ENCODE results near the gene NRXN2. TPM values are rescaled to one million over a fixed set of nuclear protein-coding genes. Genes with fewer than 3 reads are reported as not detected.

Gene NRXN2
- polyA plus RNA-seq, 4 donors = 0.45 to 8.9 (median 2.7) TPM

DNA sequence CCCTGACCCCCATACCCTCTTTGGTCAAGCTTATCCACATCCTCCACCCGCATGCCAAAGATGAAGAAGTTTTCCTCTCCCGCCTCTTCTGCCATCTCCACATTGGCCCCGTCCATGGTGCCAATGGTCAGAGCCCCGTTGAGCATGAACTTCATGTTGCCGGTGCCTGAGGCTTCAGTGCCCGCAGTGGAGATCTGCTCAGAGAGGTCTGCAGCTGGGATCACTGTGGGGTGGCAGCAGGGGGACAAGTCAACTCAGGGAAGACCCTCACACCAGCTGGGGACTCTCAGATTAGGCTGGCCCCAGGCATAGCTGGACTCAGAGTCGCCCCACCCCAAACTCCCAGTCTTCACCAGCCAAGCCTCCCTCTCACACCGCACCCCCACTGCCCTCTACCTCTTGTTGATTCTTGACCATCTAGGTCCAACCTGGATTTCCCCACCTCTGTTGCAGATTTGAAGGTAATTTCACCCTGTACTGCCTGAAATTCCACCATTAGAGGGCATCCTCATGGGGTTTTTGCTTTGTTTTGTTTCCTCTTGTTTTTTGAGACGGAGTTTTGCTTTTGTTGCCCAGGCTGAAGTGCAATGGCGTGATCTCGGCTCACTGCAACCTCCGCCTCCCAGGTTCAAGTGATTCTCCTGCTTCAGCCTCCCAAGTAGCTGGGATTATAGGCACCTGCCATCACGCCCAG, 27.5 kb upstream of the NRXN2 start:
- no peak for DNase-seq
- no peak for FAIRE-seq
- Histone ChIP-seq H3K4me3 (ENCODE audit: low read depth in 1 of 3, low read length in 3 of 3) (no peak overlapping the region), H3K36me3 (ENCODE audit: control insufficient read depth in 3 of 3, insufficient read depth in 2 of 3, low read depth in 1 of 3, low read length in 3 of 3) (peaks cover 0 to 4% (median 0%) of the 10 kb centered on the region in 3 donors), H3K9me3 (ENCODE audit: control insufficient read depth in 2 of 2, insufficient read depth in 1 of 2, low read depth in 1 of 2, low read length in 1 of 2) (no peaks in the 10 kb centered on the region), H3K27me3 (ENCODE audit: control insufficient read depth in 3 of 3, insufficient read depth in 3 of 3, low read length in 3 of 3) (peaks cover 0 to 24% (median 0%) of the 10 kb centered on the region in 3 donors), H3K27ac (ENCODE audit: low read depth in 1 of 3, low read length in 2 of 3) (no peak overlapping the region), H3K4me1 (ENCODE audit: control insufficient read depth in 3 of 3, insufficient read depth in 2 of 3, low read depth in 1 of 3, low read length in 2 of 3) (peaks cover 0 to 5% (median 0%) of the 10 kb centered on the region in 3 donors)
- WGBS, 3 donors = 90 to 93% (median 92%) methylated on average over 13 of the region's 13 CpGs

DNA sequence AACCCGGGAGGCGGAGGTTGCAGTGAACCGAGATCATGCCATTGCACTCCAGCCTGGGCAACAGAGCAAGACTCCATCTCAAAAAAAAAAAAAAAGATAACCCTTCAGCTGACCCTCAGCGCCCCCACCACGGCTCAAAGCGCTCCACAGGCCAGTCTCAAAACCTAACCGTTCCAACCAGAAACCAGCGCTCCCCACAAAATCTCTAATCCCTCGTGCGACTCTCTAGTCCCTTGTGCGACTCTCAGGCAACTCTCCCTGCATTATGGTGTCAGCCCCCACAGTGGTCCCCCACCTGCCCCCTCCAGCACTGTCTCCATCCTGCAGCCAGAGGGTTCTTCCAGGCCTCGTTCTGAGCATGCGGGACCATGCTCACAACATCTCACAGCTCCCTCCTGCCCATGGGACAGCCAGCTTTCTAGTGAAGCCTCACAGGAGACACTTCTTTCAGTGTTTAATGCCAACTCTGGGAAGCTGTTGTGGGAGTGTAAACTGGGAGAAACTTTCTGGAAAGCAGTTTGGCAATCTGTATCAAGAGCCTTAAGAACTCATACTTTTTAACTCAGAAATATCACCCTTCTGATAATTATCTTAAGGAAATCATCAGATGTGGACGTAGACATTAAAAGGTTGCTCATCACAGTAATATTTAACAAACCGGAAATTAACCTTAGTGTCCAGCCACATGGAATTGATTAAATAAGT, 25.1 kb upstream of the NRXN2 start:
- Histone ChIP-seq H3K36me3 (ENCODE audit: control insufficient read depth in 3 of 3, insufficient read depth in 2 of 3, low read depth in 1 of 3, low read length in 3 of 3) (peaks cover 0 to 4% (median 0%) of the 10 kb centered on the region in 3 donors), H3K9me3 (ENCODE audit: control insufficient read depth in 2 of 2, insufficient read depth in 1 of 2, low read depth in 1 of 2, low read length in 1 of 2) (no peaks in the 10 kb centered on the region), H3K27me3 (ENCODE audit: control insufficient read depth in 3 of 3, insufficient read depth in 3 of 3, low read length in 3 of 3) (peaks cover 0 to 44% (median 0%) of the 10 kb centered on the region in 3 donors), H3K27ac (ENCODE audit: low read depth in 1 of 3, low read length in 2 of 3) (no peak overlapping the region), H3K4me3 (ENCODE audit: low read depth in 1 of 3, low read length in 3 of 3) (no peak overlapping the region), H3K4me1 (ENCODE audit: control insufficient read depth in 3 of 3, insufficient read depth in 2 of 3, low read depth in 1 of 3, low read length in 2 of 3) (peaks cover 0 to 19% (median 0%) of the 10 kb centered on the region in 3 donors)
- 85 to 91% (median 90%) methylated on average over 15 of the region's 15 CpGs for WGBS, 3 donors
- FAIRE-seq (no peak), DNase-seq (no peak)

DNA sequence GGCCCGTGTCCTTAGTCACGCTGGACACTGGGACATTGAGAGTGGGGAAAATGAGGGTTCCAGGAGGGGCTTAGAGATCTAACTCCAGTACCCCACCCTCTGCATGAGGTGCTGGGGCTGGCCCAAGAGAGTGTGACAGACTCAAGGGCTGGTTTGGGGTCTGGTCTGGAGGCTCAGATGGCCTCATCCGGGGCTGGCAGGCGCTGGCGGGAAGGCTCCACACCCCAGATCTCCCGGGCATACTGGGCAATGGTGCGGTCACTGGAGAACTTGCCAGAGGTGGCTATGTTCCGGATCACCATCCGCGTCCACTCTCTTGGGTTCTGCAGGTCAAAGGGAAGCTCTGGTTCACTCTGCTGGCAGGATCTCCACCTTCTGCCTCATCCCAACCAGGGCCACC, 23.5 kb upstream of the NRXN2 start:
- WGBS, 3 donors = 74 to 77% (median 77%) methylated on average over 10 of the region's 10 CpGs
- FAIRE-seq = no peak
- Histone ChIP-seq H3K4me3 (ENCODE audit: low read depth in 1 of 3, low read length in 3 of 3) (no peak overlapping the region), H3K27me3 (ENCODE audit: control insufficient read depth in 3 of 3, insufficient read depth in 3 of 3, low read length in 3 of 3) (peaks cover 0 to 59% (median 0%) of the 10 kb centered on the region in 3 donors), H3K36me3 (ENCODE audit: control insufficient read depth in 3 of 3, insufficient read depth in 2 of 3, low read depth in 1 of 3, low read length in 3 of 3) (peaks cover 0 to 2% (median 0%) of the 10 kb centered on the region in 3 donors), H3K4me1 (ENCODE audit: control insufficient read depth in 3 of 3, insufficient read depth in 2 of 3, low read depth in 1 of 3, low read length in 2 of 3) (peaks cover 0 to 33% (median 0%) of the 10 kb centered on the region in 3 donors), H3K9me3 (ENCODE audit: control insufficient read depth in 2 of 2, insufficient read depth in 1 of 2, low read depth in 1 of 2, low read length in 1 of 2) (no peaks in the 10 kb centered on the region), H3K27ac (ENCODE audit: low read depth in 1 of 3, low read length in 2 of 3) (peak overlapping the region in 1 of 3 donors; percentile 91)
- no peak for DNase-seq

DNA sequence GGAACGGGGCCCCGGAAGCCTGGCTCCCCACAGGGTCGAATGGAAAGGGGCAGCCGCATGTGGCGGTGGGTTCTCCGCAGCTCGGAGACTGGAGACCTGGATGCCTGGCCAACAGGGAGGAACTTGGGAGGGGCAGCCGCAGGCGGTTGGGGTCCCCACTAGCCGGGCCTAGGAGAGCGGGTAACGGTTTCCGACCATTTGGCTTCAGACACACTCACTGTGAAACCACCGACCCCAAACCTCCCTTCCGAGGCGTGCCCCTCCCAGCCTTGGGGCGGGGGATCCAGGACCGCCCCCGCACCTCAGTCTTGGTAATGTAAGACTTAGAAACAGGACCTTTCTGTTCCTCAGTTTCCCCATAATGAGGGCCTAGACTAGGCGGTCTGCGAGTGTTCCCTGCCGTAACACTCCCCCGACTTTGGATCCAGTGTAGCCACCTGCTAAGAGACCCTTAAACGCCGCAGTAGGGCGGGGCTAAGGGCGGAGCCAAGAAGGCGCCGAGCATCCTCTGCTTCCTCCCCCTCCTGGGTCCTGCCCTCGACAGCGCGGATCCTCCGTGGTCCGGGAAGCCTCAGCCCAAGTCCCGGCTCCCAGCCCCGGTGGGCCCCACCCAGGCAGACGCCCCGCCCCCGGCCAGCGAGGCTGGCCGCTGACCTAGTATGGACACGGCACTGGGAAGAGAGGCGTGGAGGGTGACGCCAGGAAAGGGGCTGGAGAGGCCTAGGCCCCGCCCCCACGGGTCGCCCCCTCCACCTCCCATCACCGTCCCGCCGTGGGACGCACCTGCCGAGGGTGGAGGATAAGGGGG, 22.7 kb upstream of the NRXN2 start:
- FAIRE-seq (no peak), DNase-seq (peak; percentile 45 to 47)
- Histone ChIP-seq H3K36me3 (ENCODE audit: control insufficient read depth in 3 of 3, insufficient read depth in 2 of 3, low read depth in 1 of 3, low read length in 3 of 3) (no peaks in the 10 kb centered on the region), H3K27ac (ENCODE audit: low read depth in 1 of 3, low read length in 2 of 3) (peak overlapping the region; percentile 56 to 91 (median 58)), H3K9me3 (ENCODE audit: control insufficient read depth in 2 of 2, insufficient read depth in 1 of 2, low read depth in 1 of 2, low read length in 1 of 2) (no peaks in the 10 kb centered on the region), H3K4me1 (ENCODE audit: control insufficient read depth in 3 of 3, insufficient read depth in 2 of 3, low read depth in 1 of 3, low read length in 2 of 3) (peaks cover 0 to 34% (median 0%) of the 10 kb centered on the region in 3 donors), H3K27me3 (ENCODE audit: control insufficient read depth in 3 of 3, insufficient read depth in 3 of 3, low read length in 3 of 3) (peaks cover 0 to 67% (median 0%) of the 10 kb centered on the region in 3 donors), H3K4me3 (ENCODE audit: low read depth in 1 of 3, low read length in 3 of 3) (peak overlapping the region; percentile 32 to 74 (median 64))
- 1 to 3% (median 2%) methylated on average over 49 to 52 of the region's 52 CpGs for WGBS, 3 donors

DNA sequence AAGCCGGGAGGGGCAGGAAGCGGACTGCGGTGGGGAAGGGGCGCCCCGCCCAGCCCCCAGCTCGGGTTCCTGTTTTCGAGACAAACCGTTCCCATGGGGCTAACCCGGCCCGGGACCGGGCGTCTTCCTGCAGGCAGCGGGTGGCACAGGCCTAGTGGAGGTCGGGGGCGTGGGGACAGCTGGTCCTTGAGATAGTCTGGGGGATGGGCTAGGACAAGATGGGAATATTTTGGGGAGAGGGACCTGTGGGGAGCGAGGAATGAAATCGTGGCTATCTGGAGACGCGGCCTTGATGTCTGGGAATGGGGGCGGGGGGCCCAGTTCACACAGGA, 22.2 kb upstream of the NRXN2 start:
- Histone ChIP-seq H3K36me3 (ENCODE audit: control insufficient read depth in 3 of 3, insufficient read depth in 2 of 3, low read depth in 1 of 3, low read length in 3 of 3) (no peaks in the 10 kb centered on the region), H3K27ac (ENCODE audit: low read depth in 1 of 3, low read length in 2 of 3) (peak overlapping the region; percentile 56 to 91 (median 58)), H3K9me3 (ENCODE audit: control insufficient read depth in 2 of 2, insufficient read depth in 1 of 2, low read depth in 1 of 2, low read length in 1 of 2) (no peaks in the 10 kb centered on the region), H3K4me3 (ENCODE audit: low read depth in 1 of 3, low read length in 3 of 3) (peak overlapping the region; percentile 32 to 74 (median 64)), H3K4me1 (ENCODE audit: control insufficient read depth in 3 of 3, insufficient read depth in 2 of 3, low read depth in 1 of 3, low read length in 2 of 3) (peaks cover 0 to 34% (median 0%) of the 10 kb centered on the region in 3 donors), H3K27me3 (ENCODE audit: control insufficient read depth in 3 of 3, insufficient read depth in 3 of 3, low read length in 3 of 3) (peaks cover 0 to 72% (median 0%) of the 10 kb centered on the region in 3 donors)
- WGBS, 3 donors = 1 to 2% (median 2%) methylated on average over 15 to 20 of the region's 20 CpGs
- no peak for FAIRE-seq
- peak; percentile 36 to 61 for DNase-seq

DNA sequence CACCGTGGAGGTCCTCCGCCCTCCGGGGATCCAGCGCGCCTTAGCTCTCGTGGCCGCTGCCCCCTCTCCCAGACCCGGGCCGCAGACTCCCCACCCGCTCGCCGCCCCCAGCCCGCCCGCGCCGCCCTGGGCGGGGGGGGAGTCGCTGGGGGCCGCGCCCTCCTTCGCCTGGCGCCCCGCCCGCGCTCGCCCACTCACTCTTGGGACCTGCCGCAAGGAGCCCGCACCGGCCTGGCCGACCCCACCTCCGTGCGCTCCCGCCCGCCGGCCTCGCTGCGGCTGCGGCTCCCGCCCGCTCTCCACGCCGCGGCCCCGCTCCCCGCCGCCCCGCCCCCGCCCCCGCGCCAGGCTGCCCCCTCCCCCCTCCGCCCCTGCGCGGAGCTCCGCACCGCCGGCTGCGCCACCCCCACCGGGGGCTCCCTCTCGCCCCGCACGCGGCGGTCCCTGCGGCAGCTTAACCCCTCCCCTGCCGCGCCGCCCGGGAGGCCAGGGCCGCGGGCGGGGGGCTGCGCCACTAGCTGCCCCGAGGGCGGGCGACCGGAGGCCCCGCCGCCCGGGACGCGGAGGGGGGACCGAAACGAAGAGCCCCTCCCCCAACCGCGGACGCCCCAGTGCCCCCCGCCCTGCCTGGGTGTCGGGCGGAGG, 21.7 kb upstream of the NRXN2 start:
- DNase-seq (no peak), FAIRE-seq (no peak)
- H3K4me1 ChIP-seq (ENCODE audit: control insufficient read depth in 3 of 3, insufficient read depth in 2 of 3, low read depth in 1 of 3, low read length in 2 of 3) = peaks cover 0 to 34% (median 0%) of the 10 kb centered on the region in 3 donors
- H3K27ac ChIP-seq (ENCODE audit: low read depth in 1 of 3, low read length in 2 of 3) = peak overlapping the region in 1 of 3 donors; percentile 91
- H3K27me3 ChIP-seq (ENCODE audit: control insufficient read depth in 3 of 3, insufficient read depth in 3 of 3, low read length in 3 of 3) = peaks cover 0 to 77% (median 0%) of the 10 kb centered on the region in 3 donors
- H3K36me3 ChIP-seq (ENCODE audit: control insufficient read depth in 3 of 3, insufficient read depth in 2 of 3, low read depth in 1 of 3, low read length in 3 of 3) = no peaks in the 10 kb centered on the region
- peak overlapping the region; percentile 32 to 74 (median 64) for H3K4me3 ChIP-seq (ENCODE audit: low read depth in 1 of 3, low read length in 3 of 3)
- no peaks in the 10 kb centered on the region for H3K9me3 ChIP-seq (ENCODE audit: control insufficient read depth in 2 of 2, insufficient read depth in 1 of 2, low read depth in 1 of 2, low read length in 1 of 2)
- WGBS, 3 donors = 0 to 1% (median 1%) methylated on average over 31 to 88 of the region's 89 CpGs

DNA sequence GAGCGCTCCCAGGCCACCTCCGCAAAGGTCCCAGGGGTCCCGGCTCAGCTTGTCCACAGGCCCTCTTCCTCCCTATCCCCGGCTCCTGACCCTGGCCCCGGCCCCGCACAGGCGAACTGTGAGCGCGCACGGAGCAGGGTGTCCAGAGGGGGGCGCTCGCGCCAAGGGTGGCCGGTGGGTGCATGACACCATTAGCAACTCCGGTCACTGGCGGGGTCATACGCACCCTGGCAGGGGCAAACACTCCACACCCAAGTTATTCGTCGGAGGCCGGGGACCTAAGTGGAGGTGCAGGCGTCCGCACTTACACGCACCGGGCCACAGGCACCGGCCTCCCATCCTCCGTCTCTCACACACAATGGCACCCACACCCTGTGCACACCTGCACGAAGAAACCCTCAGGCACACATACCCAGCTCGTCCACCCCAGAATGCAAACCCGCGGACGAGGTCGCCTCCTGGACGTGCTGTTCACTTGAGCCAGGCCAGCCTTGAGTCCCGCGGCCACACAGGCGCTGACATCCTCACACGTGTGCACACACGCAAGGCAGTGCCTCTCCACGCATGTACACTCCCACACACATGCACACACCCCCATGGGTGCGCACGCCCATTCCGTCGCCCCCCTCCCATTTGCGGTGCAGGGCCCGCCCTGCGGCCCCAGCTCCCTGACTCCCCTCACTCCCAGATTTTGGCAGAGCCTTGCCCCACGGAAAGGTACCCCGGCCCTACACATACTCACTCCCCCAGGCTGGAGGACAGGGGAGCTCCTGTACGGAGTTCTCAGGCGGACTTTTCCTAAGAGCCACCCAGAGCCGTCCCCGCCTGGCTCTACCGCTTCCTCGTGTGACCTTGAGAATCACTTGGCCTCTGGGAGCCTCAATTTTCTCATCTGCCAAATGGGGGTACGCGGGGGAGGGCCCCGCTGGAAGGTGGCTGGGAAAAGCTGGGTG, 20.9 kb upstream of the NRXN2 start, which contains the start of gene RASGRP2:
Gene RASGRP2 (minus strand): TSS at position 552 of the 953 bp plus-strand sequence. CDS start 1,276 bp downstream, outside the sequence.
- no peak for FAIRE-seq
- peaks cover 0 to 83% (median 0%) of the 10 kb centered on the region in 3 donors for H3K27me3 ChIP-seq (ENCODE audit: control insufficient read depth in 3 of 3, insufficient read depth in 3 of 3, low read length in 3 of 3)
- DNase-seq = peak; percentile 35 to 57
- H3K4me1 ChIP-seq (ENCODE audit: control insufficient read depth in 3 of 3, insufficient read depth in 2 of 3, low read depth in 1 of 3, low read length in 2 of 3) = peaks cover 0 to 34% (median 0%) of the 10 kb centered on the region in 3 donors
- no peaks in the 10 kb centered on the region for H3K9me3 ChIP-seq (ENCODE audit: control insufficient read depth in 2 of 2, insufficient read depth in 1 of 2, low read depth in 1 of 2, low read length in 1 of 2)
- peak within 1 kb of the TSS; percentile 32 to 74 (median 64) for H3K4me3 ChIP-seq (ENCODE audit: low read depth in 1 of 3, low read length in 3 of 3)
- peaks cover 0 to 3% (median 0%) of the 10 kb centered on the region in 3 donors for H3K36me3 ChIP-seq (ENCODE audit: control insufficient read depth in 3 of 3, insufficient read depth in 2 of 3, low read depth in 1 of 3, low read length in 3 of 3)
- 1 to 2% (median 1%) methylated on average over 52 to 57 of the region's 57 CpGs for WGBS, 3 donors
- H3K27ac ChIP-seq (ENCODE audit: low read depth in 1 of 3, low read length in 2 of 3) = peak within 1 kb of the TSS in 1 of 3 donors; percentile 91
